ENCODE measurements around the gene GRIK2. TPM values are rescaled to one million over a fixed set of nuclear protein-coding genes. Genes with fewer than 3 reads are reported as not detected.
A peak's percentile ranks its signal among the peaks of the same experiment; 100 is the strongest.

GRIK2 gene
- total and polyA plus RNA-seq, 7 donors = 0.25 to 8.9 (median 2.1) TPM; not detected in 2

GRCh38 chr6:101386982-101387381 lies 6.5 kb upstream of the GRIK2 start:
- H3K36me3 ChIP-seq = no peaks in the 10 kb centered on the region
- peaks cover 0 to 26% (median 7%) of the 10 kb centered on the region in 3 donors for H3K27me3 ChIP-seq
- intact Hi-C loops (cut with DNase I) = no loop called here
- no peak overlapping the region for H3K4me3 ChIP-seq
- TF ChIP-seq, protein P1, sequence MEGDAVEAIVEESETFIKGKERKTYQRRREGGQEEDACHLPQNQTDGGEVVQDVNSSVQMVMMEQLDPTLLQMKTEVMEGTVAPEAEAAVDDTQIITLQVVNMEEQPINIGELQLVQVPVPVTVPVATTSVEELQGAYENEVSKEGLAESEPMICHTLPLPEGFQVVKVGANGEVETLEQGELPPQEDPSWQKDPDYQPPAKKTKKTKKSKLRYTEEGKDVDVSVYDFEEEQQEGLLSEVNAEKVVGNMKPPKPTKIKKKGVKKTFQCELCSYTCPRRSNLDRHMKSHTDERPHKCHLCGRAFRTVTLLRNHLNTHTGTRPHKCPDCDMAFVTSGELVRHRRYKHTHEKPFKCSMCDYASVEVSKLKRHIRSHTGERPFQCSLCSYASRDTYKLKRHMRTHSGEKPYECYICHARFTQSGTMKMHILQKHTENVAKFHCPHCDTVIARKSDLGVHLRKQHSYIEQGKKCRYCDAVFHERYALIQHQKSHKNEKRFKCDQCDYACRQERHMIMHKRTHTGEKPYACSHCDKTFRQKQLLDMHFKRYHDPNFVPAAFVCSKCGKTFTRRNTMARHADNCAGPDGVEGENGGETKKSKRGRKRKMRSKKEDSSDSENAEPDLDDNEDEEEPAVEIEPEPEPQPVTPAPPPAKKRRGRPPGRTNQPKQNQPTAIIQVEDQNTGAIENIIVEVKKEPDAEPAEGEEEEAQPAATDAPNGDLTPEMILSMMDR (IDR thresholded peaks at IDR 0.05) = no peak
- TF ChIP-seq POLR2AphosphoS5 (IDR thresholded peaks at IDR 0.05) = no peak
- no peak for TF ChIP-seq EP300 (IDR thresholded peaks at IDR 0.05)
- no peak for TF ChIP-seq POLR2A (IDR thresholded peaks at IDR 0.05)
- DNase-seq = no peak
- peaks cover 0 to 1% (median 0%) of the 10 kb centered on the region in 4 donors for H3K4me1 ChIP-seq
- no peak overlapping the region for H3K27ac ChIP-seq
- no peaks in the 10 kb centered on the region for H3K9me3 ChIP-seq
- 50 to 56% methylated on average over 1 of the region's 1 CpG for WGBS, 2 donors

- DNase-seq = no peak
- Histone ChIP-seq H3K36me3 (no peaks in the 10 kb centered on the region), H3K27me3 (peaks cover 5 to 59% (median 34%) of the 10 kb centered on the region in 3 donors), H3K9me3 (no peaks in the 10 kb centered on the region), H3K4me3 (peak overlapping the region in 2 of 4 donors; percentile 38 to 53), H3K4me1 (peaks cover 0 to 25% (median 13%) of the 10 kb centered on the region in 4 donors), H3K27ac (peak overlapping the region in 1 of 4 donors; percentile 3)
- TF ChIP-seq EP300 (IDR thresholded peaks at IDR 0.05) (no peak), POLR2AphosphoS5 (IDR thresholded peaks at IDR 0.05) (no peak), POLR2A (IDR thresholded peaks at IDR 0.05) (no peak)
- TF ChIP-seq, protein P1 (IDR thresholded peaks at IDR 0.05) = no peak
- intact Hi-C loops (cut with DNase I) = no loop called here
- 9 to 12% methylated on average over 24 of the region's 24 CpGs for WGBS, 2 donors
Observed at GRCh38 chr6:101391772-101392585, 1.5 kb upstream of the GRIK2 start.

GRCh38 chr6:101392586-101393230 lies 800 bp upstream of the GRIK2 start:
- DNase-seq = no peak
- intact Hi-C loops (cut with DNase I) = no loop called here
- Histone ChIP-seq H3K36me3 (no peaks in the 10 kb centered on the region), H3K4me3 (peak overlapping the region in 3 of 4 donors; percentile 38 to 53 (median 49)), H3K4me1 (peaks cover 0 to 25% (median 13%) of the 10 kb centered on the region in 4 donors), H3K27me3 (peaks cover 5 to 61% (median 34%) of the 10 kb centered on the region in 3 donors), H3K27ac (peak overlapping the region in 1 of 4 donors; percentile 3), H3K9me3 (no peaks in the 10 kb centered on the region)
- 4 to 8% methylated on average over 26 of the region's 26 CpGs for WGBS, 2 donors
- no peak for TF ChIP-seq POLR2AphosphoS5 (IDR thresholded peaks at IDR 0.05)
- TF ChIP-seq EP300 (IDR thresholded peaks at IDR 0.05) = no peak
- TF ChIP-seq POLR2A (IDR thresholded peaks at IDR 0.05) = no peak
- TF ChIP-seq, protein P1 (IDR thresholded peaks at IDR 0.05) = no peak

- DNase-seq = no peak
- peaks cover 0 to 25% (median 13%) of the 10 kb centered on the region in 4 donors for H3K4me1 ChIP-seq
- peak overlapping the region; percentile 12 to 53 (median 44) for H3K4me3 ChIP-seq
- 1 to 2% methylated on average over 28 of the region's 28 CpGs for WGBS, 2 donors
- intact Hi-C loops (cut with DNase I) = no loop called here
- H3K27me3 ChIP-seq = peaks cover 5 to 71% (median 42%) of the 10 kb centered on the region in 3 donors
- H3K9me3 ChIP-seq = no peaks in the 10 kb centered on the region
- no peaks in the 10 kb centered on the region for H3K36me3 ChIP-seq
- TF ChIP-seq POLR2A (IDR thresholded peaks at IDR 0.05) (no peak), POLR2AphosphoS5 (IDR thresholded peaks at IDR 0.05) (no peak), EP300 (IDR thresholded peaks at IDR 0.05) (no peak)
- TF ChIP-seq, protein P1 (IDR thresholded peaks at IDR 0.05) = no peak
- H3K27ac ChIP-seq = no peak overlapping the region
Observed at GRCh38 chr6:101393829-101394251, 332 bp downstream of the GRIK2 start.
